OCI-LY3 (cell line): ENCODE measurements around the gene ZNF362.

ENCODE experiments used
- H2AFZ ChIP-seq: fragments of 200-600, 300-600 bp; shearing (Covaris generic); 2 replicates; pipeline ENCODE4 v1.6.0; 2014; ENCODE audit warnings: antibody characterized with exemption, low read depth, low read length
- H3K27ac ChIP-seq: fragments of 200-600, 300-600 bp; sonication (generic); 2 replicates; pipeline ENCODE4 v1.5.1; 2014; ENCODE audit warnings: mild to moderate bottlenecking, low read length, moderate library complexity, mixed read lengths
- H3K27me3 ChIP-seq: fragments of 200-600, 300-600 bp; sonication (generic); 2 replicates; pipeline ENCODE4 v1.6.1; 2014; ENCODE audit warnings: low read depth, low read length, mixed read lengths
- H3K36me3 ChIP-seq: fragments of 200-600, 300-600 bp; sonication (generic); replicated peaks from 2 replicates; pipeline ENCODE3; 2014; ENCODE audit warnings: low read depth, low read length, mixed read lengths
- H3K4me1 ChIP-seq: fragments of 300-600, 200-600 bp; sonication (generic); 2 replicates; pipeline ENCODE4 v1.6.1; 2014; ENCODE audit warnings: low read length, mixed read lengths
- H3K4me2 ChIP-seq: fragments of 200-600, 300-600 bp; sonication (generic); 2 replicates; pipeline ENCODE4 v1.6.1; 2014; ENCODE audit warnings: low read length, mixed read lengths
- H3K4me3 ChIP-seq: fragments of 300-600, 200-600 bp; sonication (generic); 2 replicates; pipeline ENCODE4 v1.5.1; 2014; ENCODE audit warnings: antibody characterized with exemption, mild to moderate bottlenecking, low read length, moderate library complexity
- H3K79me2 ChIP-seq: fragments of 300-600, 200-600 bp; shearing (Covaris generic); 2 replicates; pipeline ENCODE4 v1.6.1; 2014; ENCODE audit warnings: mild to moderate bottlenecking, low read length, mixed read lengths
- H3K9ac ChIP-seq: fragments of 300-600, 200-600 bp; shearing (Covaris generic); 2 replicates; pipeline ENCODE4 v1.6.0; 2014; ENCODE audit warnings: mild to moderate bottlenecking, low read length, moderate library complexity
- H3K9me3 ChIP-seq: fragments of 200-600, 300-600 bp; shearing (Covaris generic); 2 replicates; pipeline ENCODE4 v1.6.1; 2014; ENCODE audit warnings: low read length, mixed read lengths; ENCODE audit not compliant: insufficient read depth
- H4K20me1 ChIP-seq: fragments of 200-600, 300-600 bp; sonication (generic); 2 replicates; pipeline ENCODE4 v1.6.1; 2016; ENCODE audit warnings: low read length, mixed read lengths; ENCODE audit not compliant: insufficient read depth
- EZH2phosphoT487 ChIP-seq: fragments of 200-600 bp; shearing (Covaris generic); IDR thresholded peaks from 2 replicates; pipeline ENCODE4 v1.6.1; 2018; ENCODE audit warnings: antibody characterized with exemption, mixed run types, low read depth
- TF ChIP-seq, protein P1 (sequence below): fragments of 200-600, 300-600 bp; sonication (generic); IDR thresholded peaks from 2 replicates; pipeline ENCODE4 v1.5.1; 2014; ENCODE audit warnings: antibody characterized with exemption, low read length, low read depth

Gene ZNF362

DNA sequence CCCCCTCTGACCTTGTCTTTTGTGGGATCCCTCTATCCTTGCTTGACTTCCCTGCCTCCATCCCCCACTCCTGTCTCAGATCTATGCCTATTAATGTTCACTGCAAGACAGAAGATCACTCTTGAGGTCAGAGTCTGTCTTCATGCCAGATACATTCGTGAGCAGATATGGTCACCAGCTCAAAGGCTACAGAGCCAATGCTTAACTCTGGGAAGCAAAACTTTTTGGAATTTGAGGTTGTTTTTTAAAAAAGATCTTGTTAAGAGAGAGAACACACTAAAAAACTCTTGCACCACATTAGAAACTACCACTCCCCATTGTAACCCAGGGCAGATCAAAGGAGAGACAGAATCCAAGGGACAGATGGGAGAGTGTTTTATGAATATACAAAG is 81.8 kb downstream of the ZNF362 start:
- TF ChIP-seq EZH2phosphoT487: no peak
- TF ChIP-seq, protein P1, sequence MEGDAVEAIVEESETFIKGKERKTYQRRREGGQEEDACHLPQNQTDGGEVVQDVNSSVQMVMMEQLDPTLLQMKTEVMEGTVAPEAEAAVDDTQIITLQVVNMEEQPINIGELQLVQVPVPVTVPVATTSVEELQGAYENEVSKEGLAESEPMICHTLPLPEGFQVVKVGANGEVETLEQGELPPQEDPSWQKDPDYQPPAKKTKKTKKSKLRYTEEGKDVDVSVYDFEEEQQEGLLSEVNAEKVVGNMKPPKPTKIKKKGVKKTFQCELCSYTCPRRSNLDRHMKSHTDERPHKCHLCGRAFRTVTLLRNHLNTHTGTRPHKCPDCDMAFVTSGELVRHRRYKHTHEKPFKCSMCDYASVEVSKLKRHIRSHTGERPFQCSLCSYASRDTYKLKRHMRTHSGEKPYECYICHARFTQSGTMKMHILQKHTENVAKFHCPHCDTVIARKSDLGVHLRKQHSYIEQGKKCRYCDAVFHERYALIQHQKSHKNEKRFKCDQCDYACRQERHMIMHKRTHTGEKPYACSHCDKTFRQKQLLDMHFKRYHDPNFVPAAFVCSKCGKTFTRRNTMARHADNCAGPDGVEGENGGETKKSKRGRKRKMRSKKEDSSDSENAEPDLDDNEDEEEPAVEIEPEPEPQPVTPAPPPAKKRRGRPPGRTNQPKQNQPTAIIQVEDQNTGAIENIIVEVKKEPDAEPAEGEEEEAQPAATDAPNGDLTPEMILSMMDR: no peak
- H3K4me3 ChIP-seq: no peak overlapping the region
- H3K36me3 ChIP-seq: no peaks in the 10 kb centered on the region
- H3K79me2 ChIP-seq: peaks cover 39% of the 10 kb centered on the region
- H3K27me3 ChIP-seq: no peaks in the 10 kb centered on the region
- H4K20me1 ChIP-seq: peaks cover 33% of the 10 kb centered on the region
- no peaks in the 10 kb centered on the region for H3K9me3 ChIP-seq
- H3K4me1 ChIP-seq: peaks cover 10% of the 10 kb centered on the region
- no peak overlapping the region for H3K4me2 ChIP-seq
- no peak overlapping the region for H3K9ac ChIP-seq
- no peak overlapping the region for H3K27ac ChIP-seq
- no peak overlapping the region for H2AFZ ChIP-seq

DNA sequence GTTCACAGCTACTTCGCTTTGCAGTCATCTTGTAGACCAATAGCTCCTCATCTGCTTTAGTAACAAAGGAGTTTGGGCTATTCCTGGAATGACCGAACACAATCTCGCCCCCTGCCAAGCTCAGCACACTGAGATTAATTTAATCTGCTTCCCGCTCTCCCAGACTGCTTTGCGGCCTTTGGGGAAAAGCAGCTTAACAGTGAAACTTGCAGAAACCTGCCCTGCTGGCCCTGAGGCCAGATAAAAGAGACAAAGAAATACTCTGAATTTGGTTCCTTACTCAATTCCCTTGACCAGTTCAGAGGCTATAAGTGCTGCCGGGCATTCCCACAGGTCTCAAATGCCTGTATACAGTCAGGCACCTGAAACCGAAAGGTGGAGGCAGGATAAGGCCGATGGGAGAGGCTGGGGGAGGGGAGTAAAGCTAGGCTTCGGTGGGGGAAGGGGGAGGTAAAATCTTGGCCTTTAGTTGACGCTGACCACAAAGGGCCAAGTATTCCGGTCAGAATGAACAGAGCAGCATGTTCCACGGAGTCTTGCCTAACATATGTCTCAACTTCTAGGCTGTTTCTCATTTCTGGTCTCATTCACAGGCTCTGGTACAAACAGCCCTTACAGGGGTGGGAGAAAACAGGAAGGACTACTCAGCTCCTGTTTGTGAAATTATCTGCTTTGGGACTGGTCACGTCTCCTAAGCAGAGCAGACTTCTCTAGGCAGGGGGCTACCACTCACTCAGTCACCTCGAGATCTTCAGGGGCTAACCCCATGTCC is 82.3 kb downstream of the ZNF362 start:
- no peak overlapping the region for H3K27ac ChIP-seq
- peaks cover 33% of the 10 kb centered on the region for H4K20me1 ChIP-seq
- peaks cover 10% of the 10 kb centered on the region for H3K4me1 ChIP-seq
- TF ChIP-seq EZH2phosphoT487: no peak
- TF ChIP-seq, protein P1: no peak
- H3K79me2 ChIP-seq: peaks cover 41% of the 10 kb centered on the region
- H3K36me3 ChIP-seq: no peaks in the 10 kb centered on the region
- H2AFZ ChIP-seq: no peak overlapping the region
- H3K4me3 ChIP-seq: no peak overlapping the region
- no peaks in the 10 kb centered on the region for H3K27me3 ChIP-seq
- no peak overlapping the region for H3K9ac ChIP-seq
- no peaks in the 10 kb centered on the region for H3K9me3 ChIP-seq
- no peak overlapping the region for H3K4me2 ChIP-seq

DNA sequence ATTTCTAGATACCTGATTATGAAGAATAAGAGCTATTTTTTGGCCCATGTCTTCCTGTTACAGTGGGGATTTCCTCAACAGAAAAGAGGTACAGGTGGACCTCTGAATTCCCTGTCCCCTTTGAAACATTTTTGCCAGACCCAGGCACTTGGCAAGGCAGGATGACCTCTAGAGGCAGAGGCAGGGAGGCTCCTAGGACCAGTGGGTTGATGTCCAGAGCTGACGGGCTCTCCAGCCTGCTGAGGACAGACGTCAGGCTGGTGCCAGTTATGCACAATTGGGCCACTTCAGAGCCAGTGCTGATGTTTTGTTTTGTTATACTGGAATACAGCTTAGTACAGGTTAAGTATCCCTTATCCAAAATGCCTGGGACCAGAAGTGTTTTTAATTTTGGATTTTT is 83.1 kb downstream of the ZNF362 start:
- Histone ChIP-seq H3K9ac (no peak overlapping the region), H3K27me3 (no peaks in the 10 kb centered on the region), H3K79me2 (peaks cover 42% of the 10 kb centered on the region)

DNA sequence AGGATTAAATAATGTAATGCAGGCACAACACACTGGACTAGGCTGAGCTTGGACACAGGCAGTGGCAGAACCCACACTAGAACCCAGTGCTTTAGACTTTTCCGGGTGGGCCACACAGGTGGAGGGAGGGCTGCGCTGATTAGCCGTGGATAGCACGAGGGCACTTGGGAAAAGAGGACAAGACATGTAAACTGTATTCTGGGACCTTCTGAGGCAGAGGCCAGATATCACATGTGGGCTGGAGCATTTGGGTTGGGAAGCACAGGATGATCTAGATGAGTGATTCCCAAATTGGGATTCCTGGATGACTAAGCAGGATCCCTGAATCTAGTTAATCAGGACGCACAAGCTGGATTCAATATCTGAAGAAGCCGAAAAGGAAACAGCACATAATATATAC is 84.9 kb downstream of the ZNF362 start:
- Histone ChIP-seq H3K4me3 (no peak overlapping the region), H3K27ac (no peak overlapping the region), H3K79me2 (peaks cover 58% of the 10 kb centered on the region), H3K9ac (no peak overlapping the region), H3K9me3 (no peaks in the 10 kb centered on the region), H4K20me1 (peaks cover 30% of the 10 kb centered on the region), H3K4me2 (no peak overlapping the region), H2AFZ (no peak overlapping the region), H3K36me3 (peaks cover 3% of the 10 kb centered on the region), H3K4me1 (peaks cover 10% of the 10 kb centered on the region), H3K27me3 (no peaks in the 10 kb centered on the region)
- TF ChIP-seq, protein P1: no peak

More for the DNA sequence above, 83.1 kb downstream of the ZNF362 start:
- Histone ChIP-seq H3K4me3 (no peak overlapping the region), H3K36me3 (no peaks in the 10 kb centered on the region), H3K4me1 (peaks cover 10% of the 10 kb centered on the region), H2AFZ (no peak overlapping the region), H3K27ac (no peak overlapping the region), H3K9me3 (no peaks in the 10 kb centered on the region), H3K4me2 (no peak overlapping the region), H4K20me1 (peaks cover 33% of the 10 kb centered on the region)
- no peak for TF ChIP-seq EZH2phosphoT487
- TF ChIP-seq, protein P1: no peak
